HAP-1 (cell line): Measurements from ENCODE around the gene ATP10A.
A peak's percentile ranks its signal among the peaks of the same experiment; 100 is the strongest.

Source experiments
- DNase-seq, 2 experiments: peaks; one replicate each; pipeline ENCODE4 v3.0.0-alpha.2; 2016 to 2020; ENCODE audit warnings: low spot score in 2 of 2
- H3K27me3 ChIP-seq: fragments of 250-450 bp; sonication (Bioruptor Pico); 2 replicates; pipeline ENCODE4 v1.5.1; 2020; ENCODE audit warnings: low read depth, mild to moderate bottlenecking, moderate library complexity
- H3K36me3 ChIP-seq: fragments of 250-450 bp; sonication (Bioruptor Pico); replicated peaks from 2 replicates; pipeline ENCODE4 v1.5.1; 2020; ENCODE audit warnings: mild to moderate bottlenecking
- H3K4me1 ChIP-seq: fragments of 250-450 bp; sonication (Bioruptor Pico); 2 replicates; pipeline ENCODE4 v1.5.1; 2020; ENCODE audit warnings: mild to moderate bottlenecking
- H3K4me3 ChIP-seq: fragments of 250-450 bp; sonication (Bioruptor Pico); 2 replicates; pipeline ENCODE4 v1.5.1; 2020; ENCODE audit warnings: mild to moderate bottlenecking, moderate library complexity
- H3K9me3 ChIP-seq: fragments of 250-450 bp; sonication (Bioruptor Pico); 2 replicates; pipeline ENCODE4 v1.5.1; 2020; ENCODE audit warnings: mild to moderate bottlenecking, moderate library complexity
- in situ Hi-C: fragments of 300-500 bp; cut with MboI; formaldehyde crosslinking; loops from 3 replicates; pipeline ENCODE4 v1.14.3; 2020; ENCODE audit warnings: low sequenced_read_pairs, inconsistent platforms, mixed read lengths

Gene ATP10A

DNA sequence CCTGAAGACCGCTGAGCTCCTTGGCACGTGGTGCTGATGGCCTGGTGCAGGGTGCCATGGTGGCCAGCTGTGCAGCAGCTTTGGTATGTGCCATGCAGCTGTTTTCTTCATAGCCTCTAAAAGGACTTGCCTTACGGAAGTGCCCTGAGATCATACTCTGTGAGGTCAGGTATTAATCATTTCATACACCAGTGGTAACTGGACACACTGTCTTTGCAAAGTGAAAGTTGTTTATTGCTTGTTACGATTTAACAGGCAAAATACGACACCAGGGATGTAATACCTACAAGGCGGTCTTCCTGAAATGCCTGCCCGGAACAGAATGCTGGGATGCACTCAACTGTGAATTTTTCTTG is 184.6 kb downstream of the ATP10A start:
- in situ Hi-C loops, result no loop called here

DNA sequence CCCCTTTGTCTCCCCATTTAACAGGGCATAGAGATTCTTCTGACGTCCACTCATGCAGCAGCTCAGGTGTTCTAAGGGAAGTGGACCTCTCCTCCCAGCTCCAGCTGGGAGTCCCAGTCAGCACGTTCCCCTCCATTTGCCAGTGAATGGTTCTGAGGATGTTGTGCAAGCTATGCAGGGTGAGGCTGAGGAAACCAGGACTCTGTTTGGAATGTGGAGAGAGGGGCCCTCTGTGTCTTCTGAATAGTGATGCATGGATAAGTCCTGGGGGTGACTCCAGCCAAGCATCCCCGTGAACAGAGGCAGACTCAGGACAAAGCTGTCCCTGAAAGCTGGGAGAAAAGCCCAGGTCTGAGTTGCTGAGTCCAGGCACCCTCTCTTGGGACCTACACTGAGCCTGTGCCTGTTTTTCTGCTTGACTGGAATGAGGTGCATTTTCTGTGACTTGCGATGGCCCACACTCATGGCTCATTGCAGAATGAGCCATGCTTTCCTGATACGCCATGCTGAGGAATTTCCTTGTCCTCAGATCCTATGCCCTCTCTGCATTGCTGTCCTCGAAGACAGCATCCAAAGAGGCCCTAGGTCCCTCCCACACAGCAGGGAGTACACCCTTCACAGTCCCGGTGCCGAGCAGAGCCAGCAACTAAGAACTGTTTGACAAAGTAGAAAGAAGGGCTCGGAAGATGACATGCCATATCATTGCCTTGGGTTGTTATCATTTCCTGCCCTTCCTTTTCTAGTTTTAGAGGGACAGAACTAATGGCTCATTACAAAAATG is 185.2 kb downstream of the ATP10A start:
- DNase-seq, result no peak
- H3K27me3 ChIP-seq, result no peaks in the 10 kb centered on the region
- H3K9me3 ChIP-seq, result no peaks in the 10 kb centered on the region
- no peak overlapping the region for H3K4me3 ChIP-seq
- peaks cover 5% of the 10 kb centered on the region; the same call in 1 of the 2 replicates for H3K36me3 ChIP-seq
- in situ Hi-C loops, result no loop called here
- no peaks in the 10 kb centered on the region for H3K4me1 ChIP-seq

More for the DNA sequence above, 184.6 kb downstream of the ATP10A start:
- DNase-seq, result no peak
- Histone ChIP-seq H3K9me3 (peaks cover 2% of the 10 kb centered on the region; the same call in 1 of the 2 replicates), H3K4me1 (no peaks in the 10 kb centered on the region), H3K36me3 (peaks cover 6% of the 10 kb centered on the region), H3K27me3 (no peaks in the 10 kb centered on the region), H3K4me3 (no peak overlapping the region)

DNA sequence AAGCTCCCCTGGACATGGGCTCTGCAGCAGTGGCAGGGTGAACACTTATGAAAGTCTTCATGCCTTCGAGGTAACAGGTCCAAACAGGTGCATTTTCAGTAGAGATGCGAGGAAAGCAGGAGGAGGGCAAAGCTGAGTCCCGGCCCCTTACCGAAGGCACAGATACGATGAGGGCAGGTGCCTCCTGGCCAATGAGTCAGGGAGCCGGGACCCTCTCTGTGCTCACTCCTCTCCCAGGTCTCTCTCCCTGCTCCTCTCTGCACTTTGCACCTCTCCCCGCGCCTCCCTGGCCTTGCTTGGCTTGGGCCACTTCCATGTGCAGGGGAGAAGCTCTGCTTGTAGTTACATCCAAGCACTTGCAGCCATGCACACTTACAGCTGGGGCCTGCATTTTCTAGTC is 187.1 kb downstream of the ATP10A start:
- in situ Hi-C loops, result no loop called here
- Histone ChIP-seq H3K36me3 (0 out of 2 replicates have a peak, but pooled peaks cover 5% of the 10 kb centered on the region), H3K9me3 (no peaks in the 10 kb centered on the region), H3K27me3 (no peaks in the 10 kb centered on the region), H3K4me1 (peaks cover 6% of the 10 kb centered on the region), H3K4me3 (no peak overlapping the region)
- no peak for DNase-seq

DNA sequence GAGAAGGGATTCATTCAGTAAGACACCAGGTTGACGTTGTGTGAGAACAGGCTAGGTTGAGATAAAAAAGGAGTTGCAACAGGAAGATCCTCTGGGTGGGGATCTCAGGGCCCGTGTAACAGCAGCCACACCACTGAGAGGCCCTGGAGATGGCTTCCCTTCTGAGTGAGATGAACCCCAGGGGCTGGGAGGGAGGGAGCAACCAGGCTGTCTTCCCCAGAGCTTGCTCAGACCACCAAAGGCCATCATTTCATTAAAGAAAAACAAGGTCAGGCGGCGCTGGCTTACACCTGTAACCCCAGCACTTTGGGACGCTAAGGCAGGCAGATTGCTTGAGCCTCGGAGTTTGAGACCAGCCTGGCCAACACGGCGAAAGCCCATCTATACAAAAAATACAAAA is 187.7 kb downstream of the ATP10A start:
- no peak for DNase-seq
- H3K36me3 ChIP-seq, result 0 out of 2 replicates have a peak, but pooled peaks cover 5% of the 10 kb centered on the region
- H3K27me3 ChIP-seq, result no peaks in the 10 kb centered on the region
- H3K9me3 ChIP-seq, result no peaks in the 10 kb centered on the region
- no peak overlapping the region for H3K4me3 ChIP-seq
- peaks cover 13% of the 10 kb centered on the region for H3K4me1 ChIP-seq
- in situ Hi-C loops, result no loop called here

DNA sequence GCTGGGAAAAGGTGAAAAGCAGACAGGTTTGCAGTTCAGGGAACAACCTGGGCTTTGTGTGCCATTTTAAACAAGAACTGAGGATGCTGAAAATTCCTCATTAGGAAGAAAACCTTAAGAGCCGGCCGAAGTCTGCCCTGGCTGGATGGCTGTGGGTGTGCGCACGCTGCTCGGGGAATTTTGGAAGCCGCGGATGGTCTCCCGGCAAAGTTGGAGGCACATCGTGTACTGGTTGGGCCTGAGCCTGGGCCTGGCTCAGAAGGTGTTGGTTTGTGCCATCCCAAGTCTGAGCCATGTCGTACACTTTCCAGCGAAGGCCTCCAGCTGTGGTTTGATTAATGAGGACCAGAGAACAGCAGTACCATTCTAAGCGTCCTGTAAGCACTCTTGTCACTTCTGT is 188.2 kb downstream of the ATP10A start:
- H3K36me3 ChIP-seq, result 0 out of 2 replicates have a peak, but pooled peaks cover 5% of the 10 kb centered on the region
- peaks cover 18% of the 10 kb centered on the region for H3K4me1 ChIP-seq
- no peak for DNase-seq
- no peak overlapping the region for H3K4me3 ChIP-seq
- in situ Hi-C loops, result no loop called here
- no peaks in the 10 kb centered on the region for H3K27me3 ChIP-seq
- no peaks in the 10 kb centered on the region for H3K9me3 ChIP-seq

DNA sequence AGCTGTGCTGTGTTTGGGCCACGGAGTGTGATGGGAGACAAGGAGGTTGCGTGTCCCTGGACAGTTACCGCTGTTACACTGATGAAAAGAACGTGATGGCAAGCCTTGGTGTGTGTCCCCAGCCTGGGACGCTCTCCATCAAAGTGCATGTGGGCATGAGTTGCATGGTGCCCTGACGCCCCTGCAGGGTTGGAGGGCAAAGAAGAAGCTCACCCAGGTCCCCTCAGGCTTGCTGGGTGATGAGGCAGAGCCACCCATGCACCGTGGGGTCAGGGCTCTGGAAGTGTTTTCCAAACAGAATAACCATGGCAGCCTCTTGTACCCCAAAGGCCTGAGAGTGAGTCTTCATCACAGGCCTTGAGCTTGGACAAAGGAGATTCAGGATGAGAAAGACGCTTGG is 189.2 kb downstream of the ATP10A start:
- Histone ChIP-seq H3K4me3 (no peak overlapping the region), H3K4me1 (peaks cover 26% of the 10 kb centered on the region), H3K36me3 (no peaks in the 10 kb centered on the region), H3K27me3 (no peaks in the 10 kb centered on the region), H3K9me3 (no peaks in the 10 kb centered on the region)
- DNase-seq, result no peak
- in situ Hi-C loops, result no loop called here

DNA sequence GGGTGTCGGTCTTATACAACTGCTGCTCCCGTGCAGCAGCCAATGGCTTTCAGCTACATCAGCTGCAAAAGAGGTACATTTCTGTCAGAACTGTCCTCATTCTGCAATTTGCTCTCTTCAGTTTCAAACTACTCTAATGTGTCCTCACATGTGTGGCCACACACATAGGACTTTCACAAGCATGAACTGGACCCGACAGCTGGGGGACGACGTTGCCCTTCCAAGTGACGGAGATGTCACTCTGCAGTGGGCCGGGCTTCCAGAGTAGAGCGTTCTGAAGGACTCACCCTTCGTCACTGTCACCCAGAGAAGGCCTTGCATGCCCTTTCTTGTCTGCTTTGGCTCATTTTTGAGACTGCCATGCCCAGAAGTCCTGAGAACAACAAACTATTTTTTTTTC is 189.8 kb downstream of the ATP10A start:
- no peaks in the 10 kb centered on the region for H3K9me3 ChIP-seq
- DNase-seq, result no peak
- in situ Hi-C loops, result no loop called here
- peaks cover 26% of the 10 kb centered on the region for H3K4me1 ChIP-seq
- H3K27me3 ChIP-seq, result no peaks in the 10 kb centered on the region
- H3K36me3 ChIP-seq, result no peaks in the 10 kb centered on the region
- H3K4me3 ChIP-seq, result no peak overlapping the region

DNA sequence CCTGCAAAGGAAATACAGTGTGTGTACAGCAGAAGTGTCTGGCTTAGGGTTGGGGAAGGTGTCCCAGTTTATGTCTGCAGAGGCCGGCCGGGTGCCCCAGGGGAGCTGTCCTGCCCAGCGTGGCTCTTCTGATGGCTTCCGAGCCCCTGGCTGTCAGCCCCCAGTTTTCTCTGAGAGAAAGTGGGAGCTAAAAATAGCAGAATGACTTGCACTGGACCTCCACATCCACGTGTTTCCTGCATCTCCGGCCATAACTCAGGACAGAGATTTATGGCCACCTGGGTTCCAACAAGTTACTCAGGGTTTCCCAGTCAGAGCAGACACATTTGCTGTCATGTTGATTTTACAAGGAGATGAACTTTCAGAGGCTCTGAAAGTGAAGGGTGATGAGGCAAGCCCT is 192.0 kb downstream of the ATP10A start:
- Histone ChIP-seq H3K4me1 (peaks cover 26% of the 10 kb centered on the region), H3K9me3 (no peaks in the 10 kb centered on the region), H3K36me3 (no peaks in the 10 kb centered on the region), H3K4me3 (no peak overlapping the region), H3K27me3 (no peaks in the 10 kb centered on the region)
- peak in 1 of 2 experiments; percentile 26 for DNase-seq
- in situ Hi-C loops, result no loop called here

DNA sequence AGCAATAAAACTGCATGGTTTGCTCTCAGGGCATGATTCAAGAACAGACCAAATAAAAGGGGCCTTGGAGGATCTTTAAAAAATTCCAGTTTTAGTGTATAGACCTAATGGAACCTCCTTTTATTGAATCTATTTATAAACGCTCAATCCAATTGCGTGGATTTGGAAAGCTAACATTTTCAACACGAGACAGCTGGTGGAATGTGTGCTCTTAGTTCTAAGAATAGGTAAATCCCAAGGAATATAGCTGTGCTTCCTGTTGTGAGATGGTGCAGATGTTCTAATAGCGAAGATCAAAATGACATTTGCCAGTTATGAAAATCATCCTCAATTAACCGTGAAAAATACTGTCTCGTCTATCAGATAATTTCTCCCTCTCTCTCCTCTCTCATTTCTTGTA is 192.5 kb downstream of the ATP10A start:
- no peak overlapping the region for H3K4me3 ChIP-seq
- in situ Hi-C loops, result no loop called here

DNA sequence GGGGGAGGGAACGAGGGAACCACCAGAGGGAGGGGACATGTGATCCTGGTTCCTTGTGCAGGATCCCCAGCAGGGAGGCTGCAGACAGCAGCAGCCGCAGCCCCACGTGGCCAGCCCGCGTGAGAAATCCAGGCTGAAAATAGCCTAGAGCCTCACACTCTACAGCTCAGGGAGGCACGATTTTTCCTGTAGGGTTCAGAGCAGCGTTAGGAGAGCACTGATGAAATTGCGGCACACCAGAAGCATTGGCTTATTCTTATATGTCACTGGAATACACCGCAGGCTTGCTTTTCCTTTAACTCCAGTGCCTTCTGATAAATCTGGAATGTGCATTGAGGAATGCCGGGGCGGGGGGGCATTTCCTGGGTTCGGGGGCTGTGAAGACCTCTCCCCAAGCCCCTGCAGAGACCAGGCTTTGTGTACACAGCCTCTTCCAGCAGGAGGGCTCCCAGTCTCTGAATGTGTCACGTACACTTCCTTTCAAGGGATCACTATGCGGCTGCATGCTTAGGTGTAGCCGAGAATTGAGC is 193.0 kb downstream of the ATP10A start:
- in situ Hi-C loops, result no loop called here
- Histone ChIP-seq H3K4me3 (no peak overlapping the region), H3K9me3 (no peaks in the 10 kb centered on the region), H3K36me3 (no peaks in the 10 kb centered on the region), H3K4me1 (peaks cover 26% of the 10 kb centered on the region), H3K27me3 (no peaks in the 10 kb centered on the region)
- peak; percentile 72 to 84 for DNase-seq

More for the DNA sequence above, 192.5 kb downstream of the ATP10A start:
- Histone ChIP-seq H3K4me1 (peaks cover 26% of the 10 kb centered on the region), H3K36me3 (no peaks in the 10 kb centered on the region), H3K9me3 (no peaks in the 10 kb centered on the region), H3K27me3 (no peaks in the 10 kb centered on the region)
- DNase-seq, result no peak

DNA sequence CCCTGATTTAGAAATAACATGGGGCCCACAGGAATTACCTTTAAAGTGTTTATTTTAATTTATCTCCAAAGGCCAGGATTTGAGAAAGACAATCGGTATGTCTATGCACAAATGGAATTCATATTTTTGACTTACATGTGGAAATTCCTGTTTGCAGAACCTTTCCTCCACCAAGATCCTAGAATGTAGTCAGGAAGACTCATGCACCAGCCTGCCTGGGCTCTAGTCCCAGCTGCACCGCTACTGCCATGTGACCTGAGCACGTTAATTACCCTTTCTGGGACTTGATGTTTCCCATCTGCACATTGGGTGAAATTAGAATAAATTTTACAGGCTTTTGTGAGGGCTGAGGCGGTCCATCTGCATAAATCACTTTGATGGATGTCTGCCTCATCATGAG is 194.2 kb downstream of the ATP10A start:
- no peak for DNase-seq
- Histone ChIP-seq H3K4me1 (peaks cover 26% of the 10 kb centered on the region), H3K36me3 (no peaks in the 10 kb centered on the region), H3K9me3 (no peaks in the 10 kb centered on the region), H3K27me3 (no peaks in the 10 kb centered on the region), H3K4me3 (no peak overlapping the region)
- in situ Hi-C loops, result no loop called here

DNA sequence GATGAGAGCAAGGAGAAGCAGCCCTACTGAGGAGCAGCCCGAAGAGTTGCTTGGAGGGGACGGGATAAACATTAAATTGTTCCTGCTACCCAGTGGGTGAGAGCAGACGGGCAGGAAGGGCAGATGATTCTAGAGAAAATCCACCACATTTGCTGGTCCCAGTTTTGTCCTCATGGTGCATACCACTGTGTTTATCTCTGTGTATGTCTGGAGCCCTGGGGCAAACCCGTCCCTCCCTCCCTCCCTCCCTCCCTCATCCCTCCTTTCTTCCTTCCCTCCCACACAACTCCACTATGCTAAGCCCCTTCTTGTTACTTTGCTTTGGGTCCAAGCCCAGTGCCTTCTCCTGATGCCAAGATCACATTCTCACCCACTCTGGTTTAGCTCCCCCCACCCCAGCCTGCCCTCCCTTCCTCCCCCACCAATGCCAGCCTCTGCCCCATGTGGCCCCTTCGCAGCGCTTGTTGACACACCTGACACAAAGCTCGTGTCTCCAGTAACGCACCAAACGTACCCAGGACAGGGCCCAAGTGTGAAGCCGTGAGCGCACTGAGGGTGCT is 194.8 kb downstream of the ATP10A start:
- Histone ChIP-seq H3K4me1 (peaks cover 26% of the 10 kb centered on the region), H3K4me3 (no peak overlapping the region), H3K27me3 (no peaks in the 10 kb centered on the region), H3K9me3 (no peaks in the 10 kb centered on the region), H3K36me3 (no peaks in the 10 kb centered on the region)
- in situ Hi-C loops, result no loop called here
- DNase-seq, result no peak

DNA sequence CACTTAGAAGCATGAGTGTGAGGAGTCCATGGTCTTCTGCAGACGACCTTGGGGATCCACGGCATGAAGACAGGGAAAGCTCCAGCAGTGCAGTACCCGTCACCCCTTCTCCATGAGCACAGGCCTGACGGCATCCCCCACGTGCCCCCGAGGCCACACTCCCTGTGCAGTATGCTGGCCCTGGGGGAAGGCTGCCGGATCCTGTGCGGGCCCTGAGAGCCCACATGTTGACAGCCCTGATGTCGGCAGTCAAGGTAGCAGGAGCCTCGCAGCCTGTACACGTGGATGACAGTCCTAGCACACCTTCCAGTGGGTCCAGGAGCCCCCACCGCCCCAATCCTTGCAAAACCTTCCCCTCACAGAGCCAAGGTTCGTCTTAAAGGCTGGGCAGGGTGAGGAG is 195.3 kb downstream of the ATP10A start:
- Histone ChIP-seq H3K9me3 (no peaks in the 10 kb centered on the region), H3K36me3 (no peaks in the 10 kb centered on the region), H3K27me3 (no peaks in the 10 kb centered on the region), H3K4me1 (peaks cover 26% of the 10 kb centered on the region), H3K4me3 (no peak overlapping the region)
- no peak for DNase-seq
- in situ Hi-C loops, result no loop called here

DNA sequence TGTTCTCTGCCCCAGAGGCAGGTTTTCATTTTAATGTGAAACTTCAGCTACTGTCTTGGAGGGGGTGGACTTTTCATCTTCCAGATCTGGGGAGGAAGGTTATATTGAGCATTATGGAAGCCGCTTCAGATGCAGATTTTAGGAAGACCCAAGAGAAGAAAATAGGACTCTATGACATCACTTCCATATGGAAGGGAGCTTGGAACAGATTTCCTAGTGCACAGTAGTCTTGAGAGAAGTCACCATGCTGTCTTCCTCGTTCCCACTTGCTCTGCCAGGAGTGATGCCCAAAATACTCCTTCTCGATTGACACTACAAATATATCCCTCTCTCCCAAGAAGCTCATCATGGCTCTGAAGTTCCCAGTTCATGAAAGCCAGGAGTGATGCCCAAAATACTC is 197.2 kb downstream of the ATP10A start:
- no peak for DNase-seq
- no peaks in the 10 kb centered on the region for H3K9me3 ChIP-seq
- no peak overlapping the region for H3K4me3 ChIP-seq
- no peaks in the 10 kb centered on the region for H3K36me3 ChIP-seq
- in situ Hi-C loops, result no loop called here
- H3K4me1 ChIP-seq, result peaks cover 18% of the 10 kb centered on the region
- H3K27me3 ChIP-seq, result no peaks in the 10 kb centered on the region
